ENCODE results near the gene MAGI1.

Gene MAGI1

GRCh38 chr3:65833761-65834505 lies 204.8 kb downstream of the MAGI1 start:
- DNase-seq (ENCODE audit: low spot score), result peak; percentile 17

DNA sequence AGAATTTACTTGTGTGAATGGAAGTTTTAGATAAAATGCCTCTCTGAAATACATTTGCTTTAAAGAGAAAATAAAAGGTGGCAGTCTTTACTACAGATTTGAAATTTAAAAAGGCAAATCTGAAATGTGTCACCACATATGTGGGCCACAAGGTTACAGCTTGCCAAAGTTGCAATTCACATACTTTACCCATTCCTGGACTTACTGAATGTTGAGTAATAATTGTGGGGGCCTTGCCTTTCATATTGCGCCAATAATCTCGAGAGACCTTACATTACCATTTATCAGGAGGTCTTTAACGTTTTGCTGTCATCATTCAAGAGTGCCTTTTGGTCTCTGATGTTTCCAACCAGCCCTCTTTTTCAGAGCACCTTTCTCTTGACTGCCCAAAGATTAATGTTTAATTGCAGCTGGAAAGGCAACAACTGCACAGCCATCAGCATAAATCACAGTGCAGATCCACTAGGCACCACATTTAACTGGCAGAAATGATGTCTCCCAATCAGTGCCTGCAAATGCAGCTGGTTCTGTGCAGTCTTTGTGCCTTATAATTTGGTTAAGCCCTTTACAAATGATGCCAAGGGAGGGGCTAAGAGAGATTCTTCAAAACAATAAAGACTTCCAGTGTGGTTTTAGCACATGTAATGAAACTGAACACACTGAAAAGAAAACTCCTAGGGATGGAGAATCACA lies 206.8 kb downstream of the MAGI1 start:
- no peak for DNase-seq (ENCODE audit: low spot score)

- DNase-seq (ENCODE audit: low spot score), result no peak
These were observed 207.6 kb downstream of the MAGI1 start for GRCh38 chr3:65830948-65831732.

DNA sequence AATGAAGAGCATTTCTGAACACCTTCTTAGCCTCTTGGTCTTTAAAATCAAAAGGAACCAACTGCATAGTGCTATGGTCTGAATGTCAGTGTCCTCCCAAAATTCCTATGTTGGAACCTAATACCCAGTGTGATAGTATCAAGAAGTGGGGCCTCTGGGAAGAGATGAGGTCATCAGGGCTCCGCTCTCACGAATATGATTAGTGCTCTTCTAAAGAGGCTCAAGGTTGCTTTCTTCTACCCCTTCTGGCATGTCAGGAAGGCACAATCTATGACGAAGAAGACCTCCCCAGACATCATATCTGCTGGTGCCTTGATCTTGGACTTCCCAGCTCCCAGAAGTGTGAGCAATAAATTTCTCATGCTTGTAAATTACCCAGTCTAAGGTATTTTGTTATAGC lies 209.5 kb downstream of the MAGI1 start:
- DNase-seq (ENCODE audit: low spot score), result no peak

GRCh38 chr3:65828706-65829105 lies 210.0 kb downstream of the MAGI1 start:
- no peak for DNase-seq (ENCODE audit: low spot score)

GRCh38 chr3:65827076-65827475 lies 211.6 kb downstream of the MAGI1 start:
- DNase-seq (ENCODE audit: low spot score), result no peak

- DNase-seq (ENCODE audit: low spot score), result no peak
These were observed 214.6 kb downstream of the MAGI1 start for GRCh38 chr3:65824166-65824565.

GRCh38 chr3:65820600-65820999 lies 218.1 kb downstream of the MAGI1 start:
- no peak for DNase-seq (ENCODE audit: low spot score)

GRCh38 chr3:65819896-65820295 lies 218.8 kb downstream of the MAGI1 start:
- no peak for DNase-seq (ENCODE audit: low spot score)

DNA sequence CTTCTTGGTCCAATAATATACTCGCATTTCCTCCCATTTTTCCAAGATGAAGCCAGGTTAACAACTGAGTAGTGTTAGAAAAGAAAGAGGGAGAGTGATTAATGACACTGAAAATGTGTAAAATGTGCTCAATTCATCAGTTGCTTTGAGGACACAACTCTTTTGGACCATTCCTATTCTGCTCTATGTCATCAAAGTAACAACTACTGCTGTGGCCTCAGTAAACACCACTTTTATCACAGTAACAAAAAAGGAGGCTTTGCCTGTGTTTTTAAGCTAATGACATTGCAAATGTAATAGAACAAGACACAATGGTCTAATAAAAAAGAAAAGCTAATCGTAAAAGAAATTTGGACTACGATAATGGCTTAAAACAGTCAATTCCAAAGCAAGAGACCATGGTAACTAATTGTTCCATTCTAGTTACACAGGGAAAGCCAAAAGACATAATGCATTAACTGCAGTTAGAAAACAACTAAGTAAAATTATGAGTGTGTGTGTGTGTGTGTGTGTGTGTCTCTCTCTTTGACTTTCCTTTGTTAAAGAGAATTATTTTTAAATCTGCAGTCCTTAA lies 221.1 kb downstream of the MAGI1 start:
- no peak for DNase-seq (ENCODE audit: low spot score)

- DNase-seq (ENCODE audit: low spot score), result no peak
These were observed 222.5 kb downstream of the MAGI1 start for GRCh38 chr3:65816208-65816607.

DNA sequence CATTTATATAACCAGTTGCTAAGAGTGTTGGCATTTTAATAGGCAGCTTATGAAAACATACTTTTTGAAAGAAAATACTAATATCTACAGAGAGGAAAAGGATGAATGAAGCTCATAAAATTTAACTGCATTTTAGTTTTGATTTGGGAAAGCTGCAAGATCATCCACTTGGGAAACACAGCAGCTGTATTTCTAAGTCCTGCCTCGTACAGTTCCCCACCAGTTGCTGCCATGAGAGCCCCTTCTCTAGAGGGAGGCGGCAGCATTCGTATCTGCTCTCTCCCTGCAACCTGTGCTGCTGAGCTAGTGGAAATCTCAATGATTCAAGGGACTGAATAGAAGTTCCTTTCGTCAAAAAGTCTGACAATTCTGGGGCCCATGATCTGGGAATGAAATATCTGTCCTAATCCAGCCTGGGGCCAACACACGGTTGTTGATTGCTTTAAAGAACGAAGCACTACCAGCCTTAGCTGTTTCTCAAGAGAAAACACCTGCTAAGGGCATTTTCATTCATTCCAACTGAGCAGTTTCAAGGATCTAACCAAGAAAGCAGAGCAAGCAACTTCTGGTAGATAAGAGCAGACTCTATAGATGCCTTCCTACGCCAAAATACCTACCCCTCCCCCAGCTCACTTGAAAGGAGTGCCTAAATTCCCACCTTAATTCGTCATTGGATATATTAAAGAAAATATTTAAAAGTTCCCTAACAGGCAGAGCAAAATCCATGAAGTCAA lies 223.7 kb downstream of the MAGI1 start:
- DNase-seq (ENCODE audit: low spot score), result no peak

DNA sequence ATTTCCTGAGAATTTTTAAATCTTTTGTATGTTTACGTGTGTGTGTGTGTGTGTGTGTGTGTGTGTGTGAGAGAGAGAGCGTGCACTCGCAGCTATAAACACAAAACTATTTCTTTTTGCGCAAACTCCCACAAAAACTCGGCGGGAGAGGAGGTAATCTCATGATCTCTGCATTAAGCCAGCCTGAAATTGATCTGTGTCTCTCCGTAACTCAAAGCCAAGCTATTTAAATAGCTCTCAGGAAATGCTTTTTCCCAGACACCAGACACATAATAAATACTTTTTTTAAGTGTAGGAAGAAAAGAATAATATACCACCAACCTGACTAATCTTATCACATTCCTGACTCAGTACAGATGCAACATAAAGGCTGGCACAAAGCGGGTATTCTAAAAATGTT lies 226.8 kb downstream of the MAGI1 start:
- no peak for DNase-seq (ENCODE audit: low spot score)

GRCh38 chr3:65811086-65811761 lies 227.5 kb downstream of the MAGI1 start:
- DNase-seq (ENCODE audit: low spot score), result no peak

DNA sequence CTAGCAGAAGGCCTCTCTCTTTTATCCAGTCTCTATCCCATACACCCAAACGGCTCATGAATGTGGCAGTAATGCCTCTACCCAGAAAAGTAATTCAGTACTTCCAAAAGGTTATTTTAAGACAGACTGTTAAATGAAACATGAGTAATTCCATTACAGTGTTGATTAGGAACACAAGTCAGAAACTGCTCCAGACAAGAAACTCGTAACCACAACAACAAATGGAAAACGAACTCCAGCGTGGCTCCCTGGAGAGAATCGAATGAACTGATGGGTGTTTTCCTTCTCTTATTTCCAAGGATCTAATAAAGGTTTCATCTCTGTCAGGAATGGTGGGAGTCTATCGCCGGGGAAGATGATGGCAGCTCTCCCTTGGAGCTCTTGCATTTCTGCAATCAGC lies 228.4 kb downstream of the MAGI1 start:
- no peak for DNase-seq (ENCODE audit: low spot score)

DNA sequence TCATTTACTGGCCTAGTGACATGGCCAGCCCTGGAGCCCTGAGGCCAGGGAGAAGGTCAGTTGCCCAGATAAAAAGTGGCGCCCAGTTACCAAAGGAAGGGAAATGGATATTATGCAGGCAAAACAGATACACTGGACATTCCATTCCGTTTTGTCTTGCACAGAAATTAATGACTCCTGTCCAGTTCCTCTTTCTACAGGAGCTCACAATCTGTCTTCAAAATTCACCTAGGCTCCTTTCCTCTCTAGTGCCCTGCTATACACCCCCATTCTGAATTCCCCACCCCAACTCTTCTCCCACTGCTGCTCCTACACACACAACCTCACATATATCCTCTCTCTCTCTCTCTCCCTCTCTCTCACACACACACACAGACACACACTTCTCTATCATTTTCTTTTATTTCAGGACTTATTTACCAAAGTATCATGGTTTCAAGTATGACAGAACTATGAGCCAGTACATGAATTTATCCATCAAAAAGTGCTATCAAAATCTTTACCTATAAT lies 229.0 kb downstream of the MAGI1 start:
- DNase-seq (ENCODE audit: low spot score), result no peak

- no peak for DNase-seq (ENCODE audit: low spot score)
These were observed 229.9 kb downstream of the MAGI1 start for GRCh38 chr3:65808824-65809223.

GRCh38 chr3:65808407-65808806 lies 230.3 kb downstream of the MAGI1 start:
- no peak for DNase-seq (ENCODE audit: low spot score)

DNA sequence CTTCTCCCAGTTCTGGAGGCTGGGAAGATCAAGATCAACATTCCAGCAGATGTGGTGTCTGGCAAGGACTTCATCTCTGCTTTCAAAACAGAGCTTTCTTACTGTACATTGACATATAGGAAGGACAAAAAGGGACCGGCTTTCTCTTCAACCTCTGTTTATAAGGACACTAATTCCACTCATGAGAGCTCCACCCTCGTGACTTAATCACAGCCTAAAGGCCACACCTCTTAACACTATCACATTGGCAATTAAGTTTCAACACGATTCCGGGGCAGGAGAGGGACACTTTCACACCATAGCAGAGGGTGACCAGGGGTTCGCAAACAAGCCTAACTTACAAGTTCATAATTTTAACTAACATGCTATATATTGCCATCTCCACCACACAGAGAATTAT lies 231.5 kb downstream of the MAGI1 start:
- DNase-seq (ENCODE audit: low spot score), result no peak

DNA sequence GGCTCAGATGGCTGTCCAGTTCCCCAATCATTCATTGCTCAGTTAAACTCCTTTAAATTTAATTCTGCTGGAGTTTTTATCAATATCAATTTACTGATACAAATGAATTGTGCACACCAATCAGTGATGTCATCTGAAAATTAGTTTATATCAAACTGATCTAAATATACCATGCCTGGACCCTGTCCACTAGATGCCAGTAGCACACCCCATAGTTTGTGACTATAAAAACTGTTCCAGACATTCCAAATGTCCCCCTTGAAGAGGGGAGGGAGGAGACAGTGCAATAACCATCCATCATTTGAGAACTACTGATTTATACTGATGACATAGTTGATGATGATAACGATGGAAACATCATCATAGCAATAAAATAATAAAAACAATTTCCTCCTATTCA lies 232.1 kb downstream of the MAGI1 start:
- DNase-seq (ENCODE audit: low spot score), result no peak

DNA sequence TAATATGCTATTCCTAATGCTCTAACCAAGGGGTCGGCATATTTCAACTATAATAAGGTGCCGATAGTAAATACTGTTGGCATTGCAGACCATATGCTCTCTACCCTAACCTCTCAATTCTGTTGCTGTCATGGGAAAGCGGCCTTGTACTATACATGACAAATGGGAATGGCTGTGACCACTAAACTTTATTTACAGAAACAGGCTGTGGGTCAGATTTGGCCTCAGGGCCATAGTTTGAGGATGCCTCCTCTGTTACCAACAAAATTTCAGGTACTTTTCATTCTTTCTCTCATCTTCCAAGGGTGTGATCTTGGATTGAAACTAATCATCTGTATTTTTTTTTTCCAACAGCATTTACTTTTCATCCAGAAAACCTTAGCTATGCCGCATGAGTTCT lies 242.0 kb downstream of the MAGI1 start:
- no peak for DNase-seq (ENCODE audit: low spot score)

Measured in kidney capillary endothelial cell (primary cell).